Measurements from ENCODE around the gene GRK2.

The GRK2 gene

DNA sequence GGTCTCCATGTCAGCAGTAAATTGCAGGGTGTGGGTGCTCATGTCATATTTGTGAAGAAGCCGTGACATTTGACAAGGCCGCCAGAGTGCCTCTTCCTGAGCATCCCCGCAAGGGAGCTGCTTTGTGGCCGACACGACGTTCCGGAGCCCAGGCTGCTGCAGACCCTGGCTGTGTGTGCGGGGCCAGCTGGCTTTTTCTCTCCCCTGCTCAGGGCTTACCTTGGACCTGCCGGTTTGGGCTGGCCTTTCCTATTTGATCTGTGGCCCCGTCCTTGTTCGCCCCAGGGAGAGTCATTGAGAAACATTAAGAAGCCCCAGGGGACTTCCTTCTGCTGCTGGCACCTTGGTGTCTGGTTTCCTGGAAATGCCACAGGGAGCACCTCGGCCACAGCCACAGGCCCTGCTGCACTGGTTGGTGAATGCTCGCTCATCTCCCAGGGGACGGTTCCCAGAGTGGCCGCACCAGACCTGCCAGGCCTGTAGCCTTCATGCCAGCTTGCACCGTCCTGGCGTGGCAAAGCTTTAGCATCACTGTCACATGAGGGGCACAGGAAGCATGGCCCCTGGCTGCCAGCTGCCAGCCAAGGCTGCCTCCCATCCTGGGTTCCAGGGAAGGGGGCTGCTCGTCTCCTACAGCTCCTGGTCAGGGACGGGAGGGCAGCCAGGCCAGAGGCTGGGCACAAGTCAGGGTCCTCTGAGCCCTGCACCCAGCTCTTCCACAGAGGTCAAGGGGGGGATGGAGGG lies 5.4 kb downstream of the GRK2 start:
- no peak for DNase-seq

DNA sequence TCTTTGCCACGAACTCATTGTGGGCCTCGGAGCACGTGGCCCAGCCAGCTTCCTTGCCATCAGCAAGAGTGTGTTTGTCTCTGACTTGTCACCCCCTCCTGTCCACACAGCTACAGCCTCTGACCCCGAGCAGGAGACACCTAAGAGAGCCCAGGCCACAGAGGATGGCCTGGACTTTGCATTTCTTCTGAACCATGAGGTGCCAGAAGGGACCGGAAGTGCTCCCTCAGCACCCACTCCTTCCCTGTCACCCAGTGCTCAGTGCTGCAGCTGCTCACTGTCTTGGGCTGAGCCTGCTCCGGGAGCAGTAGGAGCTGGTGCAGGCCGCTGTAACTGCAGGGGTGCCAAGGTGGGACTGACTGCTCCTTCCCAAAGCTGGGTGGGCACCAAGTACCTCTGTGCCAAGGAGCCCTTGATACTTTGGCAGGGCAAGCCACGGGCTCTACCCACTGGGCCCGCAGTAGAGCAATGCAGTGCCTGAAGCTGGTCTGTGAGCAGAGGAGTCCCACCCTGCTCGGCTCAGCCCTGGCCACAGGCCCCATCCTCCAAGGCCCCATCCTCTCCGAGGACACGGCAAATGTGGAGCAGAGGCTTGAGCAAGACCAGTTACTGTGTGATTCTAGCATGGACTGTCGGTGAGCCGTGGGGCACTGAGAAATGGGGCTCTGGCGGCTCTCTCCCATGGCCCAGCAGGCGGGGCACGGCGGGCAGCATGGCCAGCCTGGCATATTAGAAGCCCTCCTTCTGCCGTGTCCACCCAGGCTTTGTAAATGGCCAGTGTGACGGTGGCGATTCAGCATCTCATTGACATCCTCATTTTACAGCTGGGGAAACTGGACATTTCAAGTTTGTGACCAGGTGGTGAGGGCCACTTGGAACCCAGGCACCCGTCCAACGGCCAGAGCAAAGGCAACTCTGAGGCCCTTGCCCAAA lies 6.3 kb downstream of the GRK2 start:
- no peak for DNase-seq

DNA sequence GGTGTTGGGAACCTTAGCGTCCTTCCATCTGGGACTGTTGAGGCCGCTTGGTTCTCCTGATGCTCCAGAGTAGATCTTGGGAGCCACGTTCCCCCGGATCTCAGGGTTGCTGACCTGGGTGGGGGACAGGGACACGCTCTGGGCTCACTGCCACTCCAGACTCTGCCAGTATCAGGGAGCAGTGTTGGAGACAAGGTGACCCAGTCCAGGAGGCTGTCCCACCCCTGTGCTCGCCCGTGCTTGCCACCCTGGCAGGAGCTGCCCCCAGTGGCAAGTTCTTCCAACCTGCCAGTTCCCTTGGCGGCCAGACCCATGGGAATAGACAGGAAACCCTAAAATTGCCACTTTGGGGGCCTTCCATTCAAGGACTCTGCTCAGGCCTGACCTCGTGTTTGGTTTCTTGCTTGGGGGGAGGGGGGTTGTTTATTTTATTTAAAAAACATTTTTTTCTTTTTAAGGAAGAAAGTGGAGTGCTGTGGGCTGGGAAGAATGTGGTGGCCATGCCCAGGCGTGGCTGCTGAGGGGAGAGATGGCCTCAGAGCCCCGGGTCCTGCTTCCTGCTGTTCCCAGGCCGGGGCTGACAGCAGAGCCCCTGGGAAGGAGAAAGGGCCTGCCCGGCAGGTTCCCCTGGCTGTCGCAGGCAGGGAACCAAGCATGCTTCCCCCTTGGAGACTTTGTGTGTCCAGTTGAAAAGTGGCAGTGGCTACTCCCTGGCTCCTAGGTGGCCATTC lies 7.2 kb downstream of the GRK2 start:
- DNase-seq, result no peak

- no peak for DNase-seq
These were observed 8.7 kb downstream of the GRK2 start for GRCh38 chr11:67274768-67275605.

DNA sequence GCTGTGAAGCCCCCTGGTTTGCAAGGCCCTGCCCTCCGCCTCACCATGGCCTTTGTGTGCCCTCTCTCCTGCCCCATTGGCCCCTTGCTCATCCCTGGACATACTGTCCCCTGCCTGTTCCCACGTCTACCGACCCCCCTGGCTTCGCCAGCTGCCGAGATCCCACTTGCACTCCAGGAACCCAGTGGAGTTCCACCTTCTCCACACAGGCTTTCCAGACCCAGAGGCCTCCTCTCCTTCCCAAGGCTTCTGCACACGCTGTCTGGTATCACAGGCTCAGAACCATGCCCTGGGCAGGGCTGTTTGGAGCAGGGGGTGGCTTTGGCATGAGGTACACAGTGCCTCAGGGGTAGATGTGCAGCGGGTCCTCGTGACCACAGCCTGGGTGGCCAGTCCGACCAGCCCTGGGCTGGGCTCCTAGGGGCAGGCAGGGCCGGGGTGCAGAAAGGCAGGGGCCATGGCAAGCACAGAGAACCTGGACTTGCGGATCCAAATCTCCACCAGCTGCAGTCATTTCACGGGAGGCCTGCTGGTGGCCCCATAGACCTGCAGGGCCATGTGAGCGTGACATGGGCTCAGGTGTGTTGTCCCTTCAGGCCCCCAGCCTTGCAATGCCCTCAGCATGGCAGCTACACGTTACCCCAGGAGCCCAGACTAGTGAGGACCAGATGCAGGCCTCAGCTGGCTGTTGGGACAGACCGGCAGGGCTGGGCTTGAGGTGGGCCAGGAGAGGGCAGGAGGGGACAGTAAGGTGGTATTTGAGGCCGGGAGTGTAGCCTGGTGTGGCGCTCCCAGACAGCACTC lies 9.5 kb downstream of the GRK2 start:
- no peak for DNase-seq

- DNase-seq, result no peak
These were observed 10.5 kb downstream of the GRK2 start for GRCh38 chr11:67276781-67277230.

GRCh38 chr11:67277231-67277961 lies 11.1 kb downstream of the GRK2 start:
- DNase-seq, result peak; percentile 90

DNA sequence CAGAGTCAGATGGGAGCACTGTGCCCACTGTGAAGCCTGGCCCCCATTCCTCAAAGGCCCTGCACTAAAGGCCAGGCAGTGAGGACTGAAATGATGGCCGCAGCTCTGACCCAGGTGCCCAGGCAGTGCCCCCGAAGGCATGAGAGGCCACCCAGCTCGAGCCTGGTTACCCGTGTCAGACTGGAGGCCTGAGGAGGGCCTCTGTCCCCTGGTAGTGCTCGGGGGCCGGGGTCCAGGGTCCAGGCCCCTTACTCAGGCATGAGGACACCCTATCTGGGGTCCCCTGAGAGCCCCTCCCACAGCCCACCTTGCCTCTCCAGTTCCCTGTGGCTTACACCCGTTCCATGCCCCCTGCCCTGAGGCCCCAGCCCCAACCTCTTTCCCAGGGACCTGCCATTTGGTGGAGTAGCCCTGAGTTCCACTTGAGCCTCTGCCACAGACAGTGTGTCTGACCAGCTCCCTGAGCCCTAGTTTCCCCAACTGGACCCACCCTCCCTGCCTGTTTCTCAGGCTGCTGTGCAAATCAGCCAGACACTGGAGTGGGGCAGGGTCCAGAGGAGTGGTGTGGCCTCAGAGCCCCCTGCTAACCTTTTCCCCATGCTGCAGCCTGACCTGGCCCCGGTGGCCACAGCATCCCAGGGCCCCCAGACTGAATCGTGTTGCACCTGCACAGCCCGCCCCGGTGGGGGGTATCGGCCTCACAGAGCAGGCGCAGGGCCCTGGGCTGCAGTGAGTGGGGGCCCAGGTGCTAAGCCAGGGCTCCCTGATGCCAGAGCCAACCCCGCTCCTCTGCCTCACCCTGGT lies 12.1 kb downstream of the GRK2 start:
- DNase-seq, result no peak

DNA sequence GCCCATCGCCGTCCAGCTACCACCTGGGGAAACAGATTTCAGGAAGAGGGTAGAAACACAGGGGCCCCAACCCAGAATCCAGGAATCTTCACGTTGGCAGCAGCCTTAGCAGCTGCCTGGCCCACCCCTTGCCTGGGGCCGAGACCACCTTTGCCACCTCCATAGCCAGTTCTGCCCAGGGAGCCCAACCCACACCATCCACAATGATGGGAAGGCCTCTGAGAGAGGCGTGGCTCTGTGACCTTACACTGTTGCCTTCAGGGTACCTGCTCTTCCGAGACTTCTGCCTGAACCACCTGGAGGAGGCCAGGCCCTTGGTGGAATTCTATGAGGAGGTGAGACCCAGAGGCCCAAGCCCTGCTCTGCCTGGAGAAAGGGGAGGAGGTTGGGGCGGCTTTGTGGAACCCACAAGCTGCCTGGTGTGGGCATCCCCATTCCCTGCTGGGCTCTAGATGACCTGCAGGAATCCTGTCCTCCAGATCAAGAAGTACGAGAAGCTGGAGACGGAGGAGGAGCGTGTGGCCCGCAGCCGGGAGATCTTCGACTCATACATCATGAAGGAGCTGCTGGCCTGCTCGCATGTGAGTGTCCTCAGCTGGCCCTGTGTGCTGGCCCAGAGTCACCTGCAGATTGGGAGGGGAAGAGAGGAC lies 12.8 kb downstream of the GRK2 start:
- no peak for DNase-seq

DNA sequence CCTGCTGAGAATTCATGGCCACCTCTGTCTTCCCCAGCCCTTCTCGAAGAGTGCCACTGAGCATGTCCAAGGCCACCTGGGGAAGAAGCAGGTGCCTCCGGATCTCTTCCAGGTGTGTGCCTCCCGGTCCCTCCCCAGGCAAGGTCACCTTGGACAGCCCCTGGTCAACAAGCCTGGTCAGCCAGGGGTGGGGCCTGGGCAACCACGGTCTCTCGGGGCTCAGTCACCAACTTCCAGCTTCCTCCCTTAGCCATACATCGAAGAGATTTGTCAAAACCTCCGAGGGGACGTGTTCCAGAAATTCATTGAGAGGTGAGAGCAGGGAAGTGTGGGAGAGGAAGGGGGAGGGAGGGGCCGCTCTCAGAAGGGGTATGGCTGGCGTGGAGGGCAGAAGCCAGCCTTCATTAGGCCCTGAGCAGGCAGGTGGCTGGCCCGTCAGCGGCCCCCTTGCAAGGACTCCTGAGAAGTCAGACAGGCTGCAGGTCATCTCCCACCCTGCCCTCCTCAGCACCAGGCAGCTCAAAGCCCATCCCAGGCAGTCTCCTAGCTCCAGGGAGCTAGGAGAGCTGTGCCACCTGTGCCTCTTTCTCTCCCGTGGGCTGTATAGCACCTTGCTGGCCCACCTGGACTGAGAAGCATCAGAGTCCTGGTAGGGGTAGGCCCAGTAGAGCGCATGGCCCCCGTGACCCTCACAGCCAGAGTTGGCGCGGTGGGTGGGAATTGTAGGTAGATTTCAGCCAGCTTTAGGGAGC lies 13.5 kb downstream of the GRK2 start:
- no peak for DNase-seq

DNA sequence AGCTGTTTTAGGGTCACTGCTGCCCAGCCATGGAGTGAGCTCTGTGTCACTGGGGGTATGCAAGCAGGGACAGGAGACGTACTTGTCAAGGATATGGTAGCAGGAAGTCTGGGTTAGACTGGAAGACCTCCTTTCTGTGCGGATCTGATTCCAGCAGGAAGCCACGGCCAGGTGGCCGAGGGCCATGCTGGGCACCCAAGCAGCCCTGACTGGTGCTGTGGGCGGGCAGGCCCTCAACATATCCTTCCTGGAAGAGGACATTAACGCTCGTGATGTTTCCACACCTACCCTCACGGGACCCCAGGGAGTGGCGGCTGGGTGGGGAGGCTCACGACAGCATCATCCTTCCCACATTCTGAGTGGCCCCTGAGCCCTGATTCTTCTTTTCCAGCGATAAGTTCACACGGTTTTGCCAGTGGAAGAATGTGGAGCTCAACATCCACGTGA lies 14.1 kb downstream of the GRK2 start:
- no peak for DNase-seq

DNA sequence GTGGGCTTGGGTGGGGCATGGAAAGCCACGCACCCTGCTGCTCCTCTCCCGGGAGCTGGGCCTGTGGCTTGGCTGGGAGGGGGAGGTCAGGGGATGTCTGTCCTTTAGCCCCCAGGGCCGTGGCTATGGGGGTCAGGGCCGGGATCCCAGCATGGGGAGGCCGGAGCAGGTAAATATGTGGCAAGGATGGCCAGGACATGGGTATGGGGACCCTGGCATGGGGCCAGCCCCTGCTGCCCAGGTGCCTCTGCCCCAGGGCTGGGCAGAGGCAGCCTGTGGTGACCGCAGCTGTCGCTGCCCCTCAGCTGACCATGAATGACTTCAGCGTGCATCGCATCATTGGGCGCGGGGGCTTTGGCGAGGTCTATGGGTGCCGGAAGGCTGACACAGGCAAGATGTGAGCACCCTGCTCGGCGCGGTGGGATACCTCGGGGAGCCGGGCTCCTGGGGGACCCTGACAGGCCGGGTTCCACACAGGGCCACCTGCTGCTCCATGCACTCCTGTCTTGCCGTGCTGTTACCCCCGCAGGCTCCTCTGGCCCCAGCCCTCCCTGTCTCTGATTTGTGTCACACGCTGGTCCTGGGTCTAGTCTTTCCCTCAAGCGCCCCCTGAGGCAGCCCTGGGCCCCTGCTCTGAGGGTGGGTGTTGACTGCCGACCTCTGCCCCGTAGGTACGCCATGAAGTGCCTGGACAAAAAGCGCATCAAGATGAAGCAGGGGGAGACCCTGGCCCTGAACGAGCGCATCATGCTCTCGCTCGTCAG lies 14.7 kb downstream of the GRK2 start:
- DNase-seq, result no peak

DNA sequence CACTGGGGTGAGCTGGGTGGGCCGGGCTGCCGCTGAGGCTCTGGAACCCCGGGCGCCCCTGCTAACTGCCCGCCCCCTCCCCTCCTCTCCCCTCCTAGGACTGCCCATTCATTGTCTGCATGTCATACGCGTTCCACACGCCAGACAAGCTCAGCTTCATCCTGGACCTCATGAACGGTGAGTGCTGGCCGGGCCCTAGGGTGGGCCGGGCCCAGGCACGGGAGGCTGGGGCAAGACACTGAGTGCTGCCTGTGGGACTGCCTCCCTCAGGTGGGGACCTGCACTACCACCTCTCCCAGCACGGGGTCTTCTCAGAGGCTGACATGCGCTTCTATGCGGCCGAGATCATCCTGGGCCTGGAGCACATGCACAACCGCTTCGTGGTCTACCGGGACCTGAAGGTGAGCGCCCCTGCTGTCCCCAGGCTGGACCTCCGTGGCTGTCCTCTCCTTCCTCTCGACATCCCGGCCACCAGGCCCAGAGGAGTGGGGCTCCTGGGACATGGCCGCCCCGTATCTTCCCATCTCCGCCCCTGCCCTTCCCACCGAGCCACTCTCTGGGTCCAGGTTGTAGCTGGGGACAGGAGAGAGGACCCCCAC lies 15.4 kb downstream of the GRK2 start:
- no peak for DNase-seq

DNA sequence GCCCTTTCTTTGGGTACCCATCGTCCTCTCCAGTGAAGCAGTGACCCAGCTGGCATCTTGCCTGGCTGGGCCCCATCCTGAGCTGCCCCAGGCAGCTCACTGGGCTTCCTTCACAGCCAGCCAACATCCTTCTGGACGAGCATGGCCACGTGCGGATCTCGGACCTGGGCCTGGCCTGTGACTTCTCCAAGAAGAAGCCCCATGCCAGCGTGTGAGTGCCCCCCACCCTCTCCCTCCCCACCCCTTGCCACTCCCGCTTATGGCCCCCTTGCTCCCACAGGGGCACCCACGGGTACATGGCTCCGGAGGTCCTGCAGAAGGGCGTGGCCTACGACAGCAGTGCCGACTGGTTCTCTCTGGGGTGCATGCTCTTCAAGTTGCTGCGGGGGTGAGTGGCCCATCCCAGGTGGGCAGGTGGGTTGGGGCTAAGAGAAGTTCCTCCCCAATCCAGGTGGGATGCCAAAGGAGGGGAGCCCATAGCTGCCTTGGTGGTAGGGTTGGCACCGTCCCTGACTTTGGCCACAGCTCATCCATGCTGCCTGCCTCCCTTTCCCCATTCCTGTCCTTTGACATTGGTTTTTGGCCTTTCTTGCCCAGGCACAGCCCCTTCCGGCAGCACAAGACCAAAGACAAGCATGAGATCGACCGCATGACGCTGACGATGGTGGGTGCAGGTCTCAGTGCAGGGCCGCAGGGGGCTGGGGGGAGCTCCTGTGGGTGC lies 16.0 kb downstream of the GRK2 start:
- DNase-seq, result no peak

GRCh38 chr11:67282876-67283371 lies 16.7 kb downstream of the GRK2 start:
- no peak for DNase-seq

DNA sequence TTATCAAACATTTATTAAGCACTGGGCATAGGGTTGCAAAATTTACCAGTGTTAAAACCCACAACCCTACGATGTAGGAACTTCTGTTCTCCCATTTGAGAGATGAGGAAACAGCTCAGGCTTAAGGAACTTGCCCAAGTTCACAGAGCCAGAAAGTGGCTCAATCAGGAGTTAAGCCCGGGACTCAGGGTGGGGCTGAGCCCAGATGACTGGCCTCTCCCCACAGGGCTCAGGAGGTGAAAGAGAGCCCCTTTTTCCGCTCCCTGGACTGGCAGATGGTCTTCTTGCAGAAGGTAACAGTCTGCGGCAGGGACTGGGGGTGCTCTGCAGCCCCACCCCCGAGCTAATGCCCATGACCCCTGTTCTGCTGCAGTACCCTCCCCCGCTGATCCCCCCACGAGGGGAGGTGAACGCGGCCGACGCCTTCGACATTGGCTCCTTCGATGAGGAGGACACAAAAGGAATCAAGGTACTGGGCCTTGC lies 17.2 kb downstream of the GRK2 start:
- DNase-seq, result no peak

Data from NCI-H510A treated with DMSO at 0.1 percent for 48 hours (cell line).